GM21447 (cell line): ENCODE measurements around the gene SCIMP.
"Not testable (repeated sequence)": the region's sequence is repeated elsewhere in the genome, so short reads cannot be mapped to it uniquely, and the experiment has no call there.

Experiments used
- ATAC-seq: cut with Tn5 transposase; IDR thresholded peaks from one replicate; pipeline ENCODE4 v1.9.1; 2021; ENCODE audit not compliant: unreplicated experiment

SCIMP gene

GRCh38 chr17:5191541-5192417 is 42.9 kb downstream of the SCIMP start, which contains the start of gene ZNF594:
Gene ZNF594, minus strand, starts transcription at chr17:5191868. Its CDS starts 7,612 bp downstream, at chr17:5184256.
- ATAC-seq = peak; percentile 96

GRCh38 chr17:5184288-5184687 is 50.4 kb downstream of the SCIMP start:
- ATAC-seq = no peak

- no peak for ATAC-seq
Measured at GRCh38 chr17:5183410-5183793, 51.3 kb downstream of the SCIMP start.

GRCh38 chr17:5182597-5183409 is 51.9 kb downstream of the SCIMP start:
- no peak for ATAC-seq

- ATAC-seq = no peak
Measured at GRCh38 chr17:5181509-5182305, 53.0 kb downstream of the SCIMP start.

- no peak for ATAC-seq
Measured at GRCh38 chr17:5179003-5179402, 55.7 kb downstream of the SCIMP start.

- ATAC-seq = not testable (repeated sequence)
Measured at GRCh38 chr17:5175027-5175426, 59.6 kb downstream of the SCIMP start.

GRCh38 chr17:5165791-5166564 is 68.7 kb downstream of the SCIMP start:
- not testable (repeated sequence) for ATAC-seq

- no peak for ATAC-seq
Measured at GRCh38 chr17:5164436-5164835, 70.2 kb downstream of the SCIMP start.

- ATAC-seq = not testable (repeated sequence)
Measured at GRCh38 chr17:5161793-5162192, 72.9 kb downstream of the SCIMP start.

- ATAC-seq = not testable (repeated sequence)
Measured at GRCh38 chr17:5160702-5161101, 74.0 kb downstream of the SCIMP start.
